ENCODE measurements around the gene CD207.
"Not testable (repeated sequence)": the region's sequence is repeated elsewhere in the genome, so short reads cannot be mapped to it uniquely, and the experiment has no call there.

CD207 gene

DNA sequence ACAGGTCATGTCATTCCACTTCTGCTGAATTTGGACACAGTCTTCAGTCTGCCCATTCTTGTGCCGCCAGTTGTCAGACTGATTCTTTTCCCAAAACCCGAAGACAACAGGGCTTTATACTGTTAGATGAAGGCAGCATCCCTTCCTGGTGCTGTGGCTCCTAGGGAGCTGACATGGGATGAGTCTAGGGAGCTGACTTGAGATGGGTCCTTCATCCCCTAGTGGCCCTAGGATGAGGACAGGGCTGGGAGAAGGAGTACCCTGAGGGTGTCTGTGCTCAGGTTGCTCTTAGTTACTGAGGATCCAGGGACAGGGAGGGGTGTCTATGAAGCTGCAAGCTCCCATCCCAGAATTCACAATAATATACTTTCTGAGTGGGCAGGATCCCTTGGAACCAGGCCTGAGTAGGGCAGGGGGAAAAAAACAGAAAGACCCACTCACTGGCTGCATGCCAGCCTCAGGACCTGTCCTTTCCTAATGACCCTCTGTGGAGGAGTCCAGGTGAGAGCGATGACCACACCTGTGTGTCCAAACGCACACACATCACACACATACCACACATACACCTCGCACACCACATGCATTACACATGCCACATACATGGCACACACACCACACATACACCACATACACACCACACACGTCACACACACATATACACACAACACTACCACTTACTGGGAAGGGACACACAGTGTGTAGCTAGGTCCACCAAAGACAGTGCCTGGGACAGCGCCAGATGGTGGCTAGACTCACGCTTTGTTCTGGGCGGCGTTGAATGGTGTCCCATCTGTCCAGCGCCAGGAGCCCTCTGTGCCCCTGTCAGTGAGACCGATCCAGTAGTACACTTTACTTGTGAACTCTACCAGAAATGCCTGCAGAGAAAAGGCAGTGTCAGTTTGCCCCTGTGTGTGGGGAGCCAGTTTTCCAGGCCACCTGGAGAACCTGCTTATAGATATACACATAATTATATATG lies 26.3 kb downstream of the CD207 start:
- H3K9me3 ChIP-seq (ENCODE audit: control insufficient read depth, low read length) = no peaks in the 10 kb centered on the region
- H3K27ac ChIP-seq (ENCODE audit: low read depth, low read length, severe bottlenecking) = no peak overlapping the region
- no peaks in the 10 kb centered on the region for H3K4me1 ChIP-seq (ENCODE audit: control insufficient read depth, insufficient read depth, low read length, poor library complexity, severe bottlenecking)
- 90 to 98% methylated on average over 11 of the region's 12 CpGs for WGBS, 2 experiments (ENCODE audit: insufficient coverage in 2 of 2)
- no peak overlapping the region for H3K4me3 ChIP-seq (ENCODE audit: extremely low read depth, insufficient read depth, low read length, poor library complexity, severe bottlenecking)
- H3K36me3 ChIP-seq (ENCODE audit: control insufficient read depth, insufficient read depth, low read length) = no peaks in the 10 kb centered on the region

DNA sequence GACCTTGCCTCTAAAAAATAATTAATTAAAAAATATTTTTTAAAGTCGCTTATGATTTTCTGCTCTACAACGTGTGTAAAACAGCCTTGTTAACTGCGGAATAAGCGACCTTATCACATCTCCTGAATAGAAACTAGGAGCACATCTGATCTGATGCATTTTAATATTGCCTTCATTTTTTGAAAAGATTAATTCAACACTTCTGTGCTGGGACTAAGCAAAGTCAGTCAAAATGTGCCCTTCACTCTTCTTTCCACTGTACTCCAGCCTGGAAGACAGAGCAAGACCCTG lies 27.8 kb downstream of the CD207 start:
- Histone ChIP-seq H3K4me1 (ENCODE audit: control insufficient read depth, insufficient read depth, low read length, poor library complexity, severe bottlenecking) (no peaks in the 10 kb centered on the region), H3K27ac (ENCODE audit: low read depth, low read length, severe bottlenecking) (no peak overlapping the region), H3K9me3 (ENCODE audit: control insufficient read depth, low read length) (no peaks in the 10 kb centered on the region), H3K4me3 (ENCODE audit: extremely low read depth, insufficient read depth, low read length, poor library complexity, severe bottlenecking) (no peak overlapping the region), H3K36me3 (ENCODE audit: control insufficient read depth, insufficient read depth, low read length) (no peaks in the 10 kb centered on the region)
- WGBS, 2 experiments (ENCODE audit: insufficient coverage in 2 of 2) = 90 to 96% methylated on average over 3 to 4 of the region's 4 CpGs

DNA sequence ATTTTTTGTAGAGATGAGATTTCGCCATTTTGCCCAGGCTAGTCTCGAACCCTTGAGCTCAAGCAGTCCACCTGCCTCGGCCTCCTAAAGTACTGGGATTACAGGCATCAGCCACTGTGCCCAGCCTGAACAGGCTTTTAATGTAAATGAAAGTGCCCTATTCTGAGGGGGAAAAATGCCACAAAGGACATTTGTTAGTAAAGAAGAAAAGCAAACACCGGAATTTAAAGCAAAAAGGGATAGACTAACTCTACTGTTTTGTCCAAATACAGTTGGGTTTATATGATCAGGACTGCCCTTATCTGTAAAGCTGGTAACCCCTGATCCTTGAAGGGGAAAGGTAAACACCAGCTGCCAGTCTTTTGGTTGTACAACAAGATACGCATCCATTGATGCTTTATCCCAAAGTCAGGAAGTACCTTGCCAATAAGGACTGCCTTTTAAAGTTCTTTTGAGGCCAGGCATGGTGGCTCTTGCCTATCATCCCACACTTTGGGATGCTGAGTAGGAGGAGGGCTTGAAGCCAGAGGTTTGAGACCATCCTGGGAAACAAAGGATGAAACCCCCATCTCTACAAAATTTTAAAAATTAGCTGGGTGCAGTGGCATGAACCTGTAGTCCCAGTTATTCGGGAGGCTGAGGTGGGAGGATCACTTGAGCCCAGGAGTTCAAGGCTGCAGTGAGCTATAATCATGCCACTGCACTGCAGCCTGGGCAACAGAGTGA lies 28.4 kb downstream of the CD207 start:
- WGBS, 2 experiments (ENCODE audit: insufficient coverage in 2 of 2) = 88 to 95% methylated on average over 2 to 5 of the region's 6 CpGs

DNA sequence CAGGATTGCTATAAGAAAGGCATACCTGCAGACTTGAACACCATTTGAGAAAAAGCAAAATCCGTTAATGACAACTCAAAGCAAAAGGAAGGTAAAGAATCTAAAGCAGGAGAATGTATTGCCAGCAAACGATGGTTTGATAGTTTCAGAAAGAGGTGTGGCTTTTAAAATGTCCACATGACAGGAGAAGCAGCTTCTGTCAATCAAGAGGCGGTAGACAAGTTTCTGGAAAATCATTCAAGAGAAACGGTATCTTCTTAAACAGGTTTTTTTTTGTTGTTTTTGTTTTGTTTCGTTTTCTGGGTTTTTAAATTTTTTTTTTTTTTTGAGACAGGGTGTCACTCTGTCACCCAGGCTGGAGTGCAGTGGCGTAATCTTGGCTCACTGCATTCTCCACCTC lies 29.0 kb downstream of the CD207 start:
- WGBS, 2 experiments (ENCODE audit: insufficient coverage in 2 of 2) = 84 to 89% methylated on average over 5 of the region's 6 CpGs
- no peak overlapping the region for H3K4me3 ChIP-seq (ENCODE audit: extremely low read depth, insufficient read depth, low read length, poor library complexity, severe bottlenecking)
- no peak overlapping the region for H3K27ac ChIP-seq (ENCODE audit: low read depth, low read length, severe bottlenecking)
- H3K4me1 ChIP-seq (ENCODE audit: control insufficient read depth, insufficient read depth, low read length, poor library complexity, severe bottlenecking) = no peaks in the 10 kb centered on the region
- H3K9me3 ChIP-seq (ENCODE audit: control insufficient read depth, low read length) = no peaks in the 10 kb centered on the region
- no peaks in the 10 kb centered on the region for H3K36me3 ChIP-seq (ENCODE audit: control insufficient read depth, insufficient read depth, low read length)

More for the DNA sequence above, 28.4 kb downstream of the CD207 start:
- Histone ChIP-seq H3K9me3 (ENCODE audit: control insufficient read depth, low read length) (no peaks in the 10 kb centered on the region), H3K4me1 (ENCODE audit: control insufficient read depth, insufficient read depth, low read length, poor library complexity, severe bottlenecking) (no peaks in the 10 kb centered on the region), H3K36me3 (ENCODE audit: control insufficient read depth, insufficient read depth, low read length) (no peaks in the 10 kb centered on the region), H3K27ac (ENCODE audit: low read depth, low read length, severe bottlenecking) (no peak overlapping the region), H3K4me3 (ENCODE audit: extremely low read depth, insufficient read depth, low read length, poor library complexity, severe bottlenecking) (no peak overlapping the region)

DNA sequence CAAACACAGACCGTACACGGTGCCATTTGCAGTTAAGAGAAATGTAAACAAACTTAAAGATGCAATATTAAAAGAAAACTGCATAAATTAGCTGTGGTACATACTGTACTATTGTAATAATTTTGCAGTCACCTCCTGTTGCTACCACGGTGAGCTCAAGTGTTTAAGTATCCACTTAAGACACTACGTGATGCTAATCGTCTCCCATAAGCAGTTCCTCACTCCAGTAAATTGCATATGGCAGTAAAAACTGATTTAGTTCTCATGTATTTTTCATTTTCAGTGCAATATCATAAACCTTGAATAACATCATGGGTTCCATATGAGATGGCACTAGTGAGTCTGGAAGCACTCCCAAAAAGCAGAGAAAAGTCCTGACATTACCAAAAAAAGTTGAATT lies 29.6 kb downstream of the CD207 start:
- Histone ChIP-seq H3K4me1 (ENCODE audit: control insufficient read depth, insufficient read depth, low read length, poor library complexity, severe bottlenecking) (no peaks in the 10 kb centered on the region), H3K27ac (ENCODE audit: low read depth, low read length, severe bottlenecking) (no peak overlapping the region), H3K36me3 (ENCODE audit: control insufficient read depth, insufficient read depth, low read length) (no peaks in the 10 kb centered on the region), H3K4me3 (ENCODE audit: extremely low read depth, insufficient read depth, low read length, poor library complexity, severe bottlenecking) (no peak overlapping the region), H3K9me3 (ENCODE audit: control insufficient read depth, low read length) (no peaks in the 10 kb centered on the region)
- no CpG with 5 or more reads among the region's 5 CpGs for WGBS, 2 experiments (ENCODE audit: insufficient coverage in 2 of 2)

DNA sequence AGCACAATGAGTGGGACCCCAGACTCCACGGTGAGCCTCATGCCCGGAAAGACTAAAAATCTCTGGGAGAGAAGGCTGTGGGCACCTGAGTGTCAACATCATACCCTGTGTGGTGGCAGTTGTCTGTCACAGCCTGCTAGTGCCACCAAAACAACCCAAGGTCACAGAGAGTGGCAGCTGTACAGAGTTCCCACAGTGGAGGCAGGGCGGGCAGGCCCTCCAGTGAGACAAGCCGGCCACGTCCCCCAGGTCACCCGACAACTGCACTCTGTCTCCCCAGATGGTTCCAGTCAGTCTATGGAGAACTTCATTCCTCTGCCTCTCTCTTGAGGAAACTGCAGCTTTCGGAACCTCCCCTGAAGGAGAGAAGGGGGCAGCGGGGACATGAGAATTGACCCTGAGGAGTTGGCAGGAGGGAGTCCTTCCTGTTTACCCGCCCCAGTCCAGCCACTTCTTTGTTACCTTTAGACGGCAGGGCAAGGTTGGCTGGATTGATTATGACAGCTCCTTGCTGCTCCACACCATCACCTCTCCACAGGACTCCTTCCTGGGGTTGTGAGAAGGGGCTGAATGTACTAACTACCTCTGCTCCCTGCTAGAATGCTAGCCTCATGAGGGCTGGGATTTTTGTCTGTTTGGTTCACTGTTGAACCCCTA lies 33.9 kb downstream of the CD207 start:
- no peaks in the 10 kb centered on the region for H3K36me3 ChIP-seq (ENCODE audit: control insufficient read depth, insufficient read depth, low read length)
- 82 to 87% methylated on average over 4 to 7 of the region's 10 CpGs for WGBS, 2 experiments (ENCODE audit: insufficient coverage in 2 of 2)
- no peak overlapping the region for H3K27ac ChIP-seq (ENCODE audit: low read depth, low read length, severe bottlenecking)
- H3K9me3 ChIP-seq (ENCODE audit: control insufficient read depth, low read length) = peaks cover 6% of the 10 kb centered on the region
- H3K4me3 ChIP-seq (ENCODE audit: extremely low read depth, insufficient read depth, low read length, poor library complexity, severe bottlenecking) = no peak overlapping the region
- H3K4me1 ChIP-seq (ENCODE audit: control insufficient read depth, insufficient read depth, low read length, poor library complexity, severe bottlenecking) = no peaks in the 10 kb centered on the region

DNA sequence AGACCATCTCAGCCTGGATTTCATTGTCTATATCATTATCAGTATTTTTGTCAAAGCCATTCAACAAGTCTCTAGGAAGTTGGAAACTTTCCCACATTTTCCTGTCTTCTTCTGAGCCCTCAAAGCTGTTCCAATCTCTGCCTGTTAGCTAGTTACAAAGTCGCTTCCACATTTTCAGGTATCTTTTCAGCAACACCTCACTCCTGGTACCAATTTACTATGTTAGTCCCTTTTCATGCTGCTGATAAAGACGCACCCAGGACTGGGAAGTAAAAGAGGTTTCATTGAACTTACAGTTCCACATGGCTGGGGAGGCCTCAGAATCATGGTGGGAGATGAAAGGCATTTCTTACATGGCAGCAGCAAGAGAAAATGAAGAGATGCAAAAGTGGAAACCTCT lies 35.9 kb downstream of the CD207 start:
- 70 to 100% methylated on average over 1 of the region's 2 CpGs for WGBS, 2 experiments (ENCODE audit: insufficient coverage in 2 of 2)
- Histone ChIP-seq H3K9me3 (ENCODE audit: control insufficient read depth, low read length) (peaks cover 6% of the 10 kb centered on the region), H3K4me3 (ENCODE audit: extremely low read depth, insufficient read depth, low read length, poor library complexity, severe bottlenecking) (no peak overlapping the region), H3K27ac (ENCODE audit: low read depth, low read length, severe bottlenecking) (no peak overlapping the region), H3K4me1 (ENCODE audit: control insufficient read depth, insufficient read depth, low read length, poor library complexity, severe bottlenecking) (peaks cover 5% of the 10 kb centered on the region), H3K36me3 (ENCODE audit: control insufficient read depth, insufficient read depth, low read length) (no peaks in the 10 kb centered on the region)

DNA sequence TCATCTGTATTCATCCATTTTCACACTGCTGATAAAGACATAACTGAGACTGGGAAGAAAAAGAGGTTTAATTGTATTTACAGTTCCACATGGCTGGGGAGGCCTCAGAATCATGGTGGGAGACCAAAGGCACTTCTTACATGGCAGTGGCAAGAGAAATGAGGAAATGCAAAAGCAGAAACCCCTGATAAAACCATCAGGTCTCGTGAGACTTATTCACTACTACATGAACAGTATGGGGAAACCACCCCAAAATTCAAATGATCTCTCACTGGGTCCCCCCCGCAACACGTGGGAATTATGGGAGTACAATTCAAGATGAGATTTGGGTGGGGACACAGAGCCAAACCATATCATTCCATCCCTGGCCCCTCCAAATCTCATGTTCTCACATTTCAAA lies 37.6 kb downstream of the CD207 start:
- no CpG with 5 or more reads among the region's 3 CpGs for WGBS, 2 experiments (ENCODE audit: insufficient coverage in 2 of 2)

DNA sequence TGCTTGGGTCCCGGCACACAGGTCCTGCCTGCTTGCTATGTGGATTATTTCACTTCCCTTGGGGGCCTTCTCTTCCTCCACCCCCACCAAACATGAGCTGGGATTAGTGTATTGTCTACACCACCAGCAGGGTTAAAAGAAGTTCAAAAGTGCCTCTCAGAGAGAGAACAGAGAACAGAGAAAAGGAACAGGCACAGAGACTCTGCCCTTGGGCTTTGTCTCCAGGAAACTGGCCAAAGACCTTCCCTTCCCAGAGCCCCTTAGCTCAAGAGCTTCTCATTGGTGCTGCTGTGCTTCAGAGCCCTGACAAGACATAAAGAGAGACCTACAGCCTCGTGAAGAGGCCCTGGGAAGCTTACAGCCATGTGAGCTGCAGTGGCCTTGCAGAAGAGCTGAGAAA lies 38.1 kb downstream of the CD207 start:
- WGBS, 2 experiments (ENCODE audit: insufficient coverage in 2 of 2) = 27 to 73% methylated on average over 1 of the region's 2 CpGs
- no peak overlapping the region for H3K27ac ChIP-seq (ENCODE audit: low read depth, low read length, severe bottlenecking)
- H3K4me3 ChIP-seq (ENCODE audit: extremely low read depth, insufficient read depth, low read length, poor library complexity, severe bottlenecking) = no peak overlapping the region
- H3K9me3 ChIP-seq (ENCODE audit: control insufficient read depth, low read length) = peaks cover 6% of the 10 kb centered on the region
- no peaks in the 10 kb centered on the region for H3K36me3 ChIP-seq (ENCODE audit: control insufficient read depth, insufficient read depth, low read length)
- peaks cover 5% of the 10 kb centered on the region for H3K4me1 ChIP-seq (ENCODE audit: control insufficient read depth, insufficient read depth, low read length, poor library complexity, severe bottlenecking)

More for the DNA sequence above, 37.6 kb downstream of the CD207 start:
- H3K36me3 ChIP-seq (ENCODE audit: control insufficient read depth, insufficient read depth, low read length); H3K9me3 ChIP-seq (ENCODE audit: control insufficient read depth, low read length); H3K4me1 ChIP-seq (ENCODE audit: control insufficient read depth, insufficient read depth, low read length, poor library complexity, severe bottlenecking); H3K27ac ChIP-seq (ENCODE audit: low read depth, low read length, severe bottlenecking); H3K4me3 ChIP-seq (ENCODE audit: extremely low read depth, insufficient read depth, low read length, poor library complexity, severe bottlenecking): not testable (repeated sequence)

DNA sequence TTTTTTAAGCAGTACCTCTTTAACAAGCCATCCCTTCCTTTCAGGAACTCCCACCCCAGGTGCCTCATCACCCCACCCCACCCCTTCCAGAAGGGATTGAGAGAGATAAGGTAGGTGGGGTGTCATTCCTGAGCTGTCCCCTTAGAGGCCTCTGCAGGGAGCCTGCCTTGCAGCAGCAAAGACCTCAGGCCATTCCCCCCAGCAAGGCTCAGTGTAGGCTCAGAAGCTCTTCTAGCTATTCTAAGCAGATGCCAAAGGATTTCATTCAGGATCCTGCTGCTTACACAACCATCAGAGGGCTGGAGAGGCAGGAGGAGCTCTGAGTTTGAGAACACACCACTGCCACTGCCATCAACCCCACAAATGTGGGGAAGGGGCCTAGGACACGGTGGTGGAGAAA lies 39.4 kb downstream of the CD207 start:
- H3K4me1 ChIP-seq (ENCODE audit: control insufficient read depth, insufficient read depth, low read length, poor library complexity, severe bottlenecking) = peaks cover 5% of the 10 kb centered on the region
- no peak overlapping the region for H3K4me3 ChIP-seq (ENCODE audit: extremely low read depth, insufficient read depth, low read length, poor library complexity, severe bottlenecking)
- WGBS, 2 experiments (ENCODE audit: insufficient coverage in 2 of 2) = 100% methylated on average over 1 of the region's 1 CpG; no CpG with 5 or more reads in 1 of the 2 experiments
- H3K36me3 ChIP-seq (ENCODE audit: control insufficient read depth, insufficient read depth, low read length) = no peaks in the 10 kb centered on the region
- peaks cover 6% of the 10 kb centered on the region for H3K9me3 ChIP-seq (ENCODE audit: control insufficient read depth, low read length)
- H3K27ac ChIP-seq (ENCODE audit: low read depth, low read length, severe bottlenecking) = no peak overlapping the region

Measured in mesodermal cell (in vitro differentiated cells).